Caco-2 (cell line): ENCODE measurements around the gene NTRK2. TPM values are rescaled to one million over a fixed set of nuclear protein-coding genes. Genes with fewer than 3 reads are reported as not detected.

Experiments used
- BruUV-seq: library from RNA; stranded (reverse); fragments of 400-500 nt; replicated peaks from 2 replicates; lab custom pipeline; 2021; lab: Mats Ljungman, UMichigan
- CTCF ChIA-PET: fragments of 300-600 bp; sonication (Branson Sonifier 250); formaldehyde crosslinking; loops from one replicate; lab custom pipeline; 2022; ENCODE audit warnings: antibody characterized with exemption; lab: Charles Lee
- POLR2A ChIA-PET: fragments of 300-600 bp; sonication (Branson Sonifier 250); formaldehyde crosslinking; loops from one replicate; lab custom pipeline; 2022; ENCODE audit warnings: antibody characterized with exemption; lab: Charles Lee
- DNase-seq, 2 experiments: peaks; one replicate each; pipeline versions ENCODE4 v3.0.0 to v3.0.0-alpha.2; 2020 to 2022
- H3K27me3 ChIP-seq: replicated peaks from 2 replicates; pipeline ENCODE4 v1.6.0; 2011; ENCODE audit warnings: low read length; ENCODE audit not compliant: control insufficient read depth, insufficient read depth
- H3K36me3 ChIP-seq: 2 replicates; pipeline ENCODE4 v1.5.1; 2011; ENCODE audit warnings: low read length; ENCODE audit not compliant: control insufficient read depth, insufficient read depth
- H3K4me1 ChIP-seq: fragments of 250-450 bp; sonication (Bioruptor Pico); 2 replicates; pipeline ENCODE4 v1.5.1; 2020; ENCODE audit warnings: mild to moderate bottlenecking
- H3K4me3 ChIP-seq: 2 replicates; pipeline ENCODE4 v1.5.1; 2011; ENCODE audit warnings: low read depth, mild to moderate bottlenecking, control low read depth, low read length
- H3K9me3 ChIP-seq: fragments of 250-450 bp; sonication (Bioruptor Pico); 2 replicates; pipeline ENCODE4 v1.5.1; 2020; ENCODE audit warnings: mild to moderate bottlenecking, moderate library complexity
- H3K27ac Mint-ChIP-seq: one replicate; pipeline ENCODE4 v1.8.0; 2022; ENCODE audit warnings: mixed read lengths; ENCODE audit not compliant: unreplicated experiment
- H3K27me3 Mint-ChIP-seq: one replicate; pipeline ENCODE4 v1.8.0; 2022; ENCODE audit warnings: mixed read lengths; ENCODE audit not compliant: insufficient read depth, unreplicated experiment
- H3K36me3 Mint-ChIP-seq: one replicate; pipeline ENCODE4 v1.8.0; 2022; ENCODE audit warnings: mild to moderate bottlenecking, mixed read lengths; ENCODE audit not compliant: insufficient read depth, unreplicated experiment
- H3K4me1 Mint-ChIP-seq: one replicate; pipeline ENCODE4 v1.8.0; 2022; ENCODE audit warnings: low read depth, mixed read lengths; ENCODE audit not compliant: unreplicated experiment
- H3K4me3 Mint-ChIP-seq: one replicate; pipeline ENCODE4 v1.8.0; 2022; ENCODE audit warnings: mild to moderate bottlenecking, moderate library complexity, mixed read lengths; ENCODE audit not compliant: unreplicated experiment
- H3K9me3 Mint-ChIP-seq: one replicate; pipeline ENCODE4 v1.8.0; 2022; ENCODE audit warnings: mixed read lengths; ENCODE audit not compliant: unreplicated experiment
- CTCF ChIP-seq, 2 experiments: fragments of 200-600 bp in 1 of 2; IDR thresholded peaks; 1 replicate in 1 of 2; 2 replicates in 1 of 2; pipeline versions ENCODE4 v1.5.1 to v1.8.0; 2011 to 2022; ENCODE audit warnings: antibody characterized with exemption in 1 of 2, control low read depth in 1 of 2, inconsistent platforms in 1 of 2, low read depth in 1 of 2, low read length in 1 of 2, mild to moderate bottlenecking in 1 of 2, moderate library complexity in 1 of 2; ENCODE audit not compliant: insufficient read depth in 1 of 2, severe bottlenecking in 1 of 2, unreplicated experiment in 1 of 2
- intact Hi-C: fragments of 100-400 bp; cut with micrococcal nuclease; formaldehyde crosslinking; loops from one replicate; pipeline ENCODE4 v1.10.0; 2022; ENCODE audit not compliant: unreplicated experiment
- total RNA-seq: library from RNA; stranded (reverse); gene quantifications from 2 replicates; pipeline ENCODE4 v1.2.3, GENCODE V29; 2022

The NTRK2 gene
- total RNA-seq, 1 experiment from 2014 or later, result not detected

GRCh38 chr9:84945878-84946538 lies 276.5 kb downstream of the NTRK2 start:
- Histone ChIP-seq H3K36me3 (no peaks in the 10 kb centered on the region), H3K27me3 (no peaks in the 10 kb centered on the region), H3K9me3 (no peaks in the 10 kb centered on the region), H3K4me3 (no peak overlapping the region), H3K4me1 (no peaks in the 10 kb centered on the region)
- no TSS peak for BruUV-seq
- no peak overlapping the region for H3K27ac Mint-ChIP-seq
- H3K27me3 Mint-ChIP-seq, result no peaks in the 10 kb centered on the region
- POLR2A ChIA-PET, result no interaction called here
- no peak overlapping the region for H3K4me3 Mint-ChIP-seq
- CTCF ChIA-PET, result no interaction called here
- no peak for TF ChIP-seq CTCF (IDR thresholded peaks at IDR 0.05; ENCODE audit: insufficient read depth in 1 of 2, low read depth in 1 of 2, low read length in 1 of 2, severe bottlenecking in 1 of 2, unreplicated experiment in 1 of 2)
- intact Hi-C loops, result no loop called here
- H3K9me3 Mint-ChIP-seq, result no peaks in the 10 kb centered on the region
- H3K36me3 Mint-ChIP-seq, result no peaks in the 10 kb centered on the region
- no peaks in the 10 kb centered on the region for H3K4me1 Mint-ChIP-seq
- DNase-seq, result no peak

GRCh38 chr9:84947412-84947972 lies 278.0 kb downstream of the NTRK2 start:
- H3K27ac Mint-ChIP-seq, result no peak overlapping the region
- CTCF ChIA-PET, result no interaction called here

GRCh38 chr9:84949258-84949657 lies 279.7 kb downstream of the NTRK2 start:
- ChIA-PET CTCF (no interaction called here), POLR2A (no interaction called here)
- intact Hi-C loops, result no loop called here
- Histone ChIP-seq H3K4me1 (no peaks in the 10 kb centered on the region), H3K4me3 (no peak overlapping the region), H3K9me3 (no peaks in the 10 kb centered on the region), H3K27me3 (no peaks in the 10 kb centered on the region), H3K36me3 (no peaks in the 10 kb centered on the region)
- no peak for DNase-seq
- H3K9me3 Mint-ChIP-seq, result no peaks in the 10 kb centered on the region
- no peaks in the 10 kb centered on the region for H3K4me1 Mint-ChIP-seq
- BruUV-seq, result no TSS peak
- no peak for TF ChIP-seq CTCF (IDR thresholded peaks at IDR 0.05; ENCODE audit: insufficient read depth in 1 of 2, low read depth in 1 of 2, low read length in 1 of 2, severe bottlenecking in 1 of 2, unreplicated experiment in 1 of 2)
- no peak overlapping the region for H3K27ac Mint-ChIP-seq
- H3K4me3 Mint-ChIP-seq, result no peak overlapping the region
- no peaks in the 10 kb centered on the region for H3K27me3 Mint-ChIP-seq
- no peaks in the 10 kb centered on the region for H3K36me3 Mint-ChIP-seq

More at GRCh38 chr9:84947412-84947972, 278.0 kb downstream of the NTRK2 start:
- POLR2A ChIA-PET, result no interaction called here
- Histone ChIP-seq H3K4me1 (no peaks in the 10 kb centered on the region), H3K4me3 (no peak overlapping the region), H3K27me3 (no peaks in the 10 kb centered on the region), H3K36me3 (no peaks in the 10 kb centered on the region), H3K9me3 (no peaks in the 10 kb centered on the region)
- BruUV-seq, result no TSS peak
- Mint-ChIP-seq H3K4me3 (no peak overlapping the region), H3K27me3 (no peaks in the 10 kb centered on the region), H3K4me1 (no peaks in the 10 kb centered on the region), H3K36me3 (no peaks in the 10 kb centered on the region), H3K9me3 (no peaks in the 10 kb centered on the region)
- TF ChIP-seq CTCF (IDR thresholded peaks at IDR 0.05; ENCODE audit: insufficient read depth in 1 of 2, low read depth in 1 of 2, low read length in 1 of 2, severe bottlenecking in 1 of 2, unreplicated experiment in 1 of 2), result no peak
- no peak for DNase-seq
- intact Hi-C loops, result no loop called here
